ENCODE data around the gene ANO2. TPM values are rescaled to one million over a fixed set of nuclear protein-coding genes. Genes with fewer than 3 reads are reported as not detected.

Gene ANO2
- total and polyA plus RNA-seq, 4 donors: 0.03 to 0.25 (median 0.15) TPM

DNA sequence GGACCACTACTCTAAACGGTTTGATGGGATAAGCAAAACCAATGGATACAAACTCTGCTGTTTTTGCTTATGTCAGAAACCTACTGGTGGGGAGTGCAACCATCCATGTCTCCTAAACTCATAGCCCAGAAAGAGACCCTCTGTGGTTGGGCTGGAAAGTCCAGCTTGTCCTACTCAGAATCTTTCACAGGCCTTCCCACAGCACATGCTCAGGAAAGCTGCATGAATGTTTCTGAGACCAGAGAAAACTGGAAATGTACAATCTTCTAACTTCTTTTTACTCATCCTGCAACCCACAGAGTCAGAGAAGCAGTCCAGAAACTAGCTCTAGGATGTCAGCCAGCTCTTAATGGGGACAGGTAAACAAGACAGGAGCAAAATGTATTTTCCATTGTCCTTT lies 73.3 kb downstream of the ANO2 start (continued):
- TF ChIP-seq, protein P1, sequence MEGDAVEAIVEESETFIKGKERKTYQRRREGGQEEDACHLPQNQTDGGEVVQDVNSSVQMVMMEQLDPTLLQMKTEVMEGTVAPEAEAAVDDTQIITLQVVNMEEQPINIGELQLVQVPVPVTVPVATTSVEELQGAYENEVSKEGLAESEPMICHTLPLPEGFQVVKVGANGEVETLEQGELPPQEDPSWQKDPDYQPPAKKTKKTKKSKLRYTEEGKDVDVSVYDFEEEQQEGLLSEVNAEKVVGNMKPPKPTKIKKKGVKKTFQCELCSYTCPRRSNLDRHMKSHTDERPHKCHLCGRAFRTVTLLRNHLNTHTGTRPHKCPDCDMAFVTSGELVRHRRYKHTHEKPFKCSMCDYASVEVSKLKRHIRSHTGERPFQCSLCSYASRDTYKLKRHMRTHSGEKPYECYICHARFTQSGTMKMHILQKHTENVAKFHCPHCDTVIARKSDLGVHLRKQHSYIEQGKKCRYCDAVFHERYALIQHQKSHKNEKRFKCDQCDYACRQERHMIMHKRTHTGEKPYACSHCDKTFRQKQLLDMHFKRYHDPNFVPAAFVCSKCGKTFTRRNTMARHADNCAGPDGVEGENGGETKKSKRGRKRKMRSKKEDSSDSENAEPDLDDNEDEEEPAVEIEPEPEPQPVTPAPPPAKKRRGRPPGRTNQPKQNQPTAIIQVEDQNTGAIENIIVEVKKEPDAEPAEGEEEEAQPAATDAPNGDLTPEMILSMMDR (IDR thresholded peaks at IDR 0.05; ENCODE audit: low read depth, low read length, missing input control): no peak
- TF ChIP-seq RXRA (IDR thresholded peaks at IDR 0.05): no peak
- TF ChIP-seq YY1 (IDR thresholded peaks at IDR 0.05): no peak

DNA sequence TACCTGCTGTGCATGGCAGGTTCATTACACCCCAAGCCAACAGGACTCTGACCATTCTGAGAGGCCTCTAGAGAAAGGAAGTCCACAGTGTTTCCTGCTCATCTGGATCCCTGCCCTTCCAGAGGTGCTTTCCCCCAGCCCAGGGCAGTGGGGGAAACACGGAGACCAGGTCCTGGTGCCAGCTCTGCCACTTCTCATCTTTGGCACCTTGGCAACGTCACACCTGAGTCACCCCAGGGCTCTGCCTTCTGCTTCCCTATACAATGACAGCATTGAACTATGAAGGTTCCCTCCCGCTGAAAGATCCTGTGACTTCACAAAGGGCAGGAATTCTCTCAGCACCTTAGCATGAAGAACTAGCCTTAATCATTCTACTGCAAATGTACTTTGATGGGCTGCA lies 74.9 kb downstream of the ANO2 start:
- 76% methylated on average over 3 of the region's 3 CpGs for WGBS
- H3K4me3 ChIP-seq (ENCODE audit: low read depth in 1 of 3, low read length in 3 of 3): no peak overlapping the region
- no peak for DNase-seq (ENCODE audit: low spot score)
- H3K4me1 ChIP-seq (ENCODE audit: control insufficient read depth in 4 of 4, insufficient read depth in 4 of 4, low read length in 3 of 4): no peaks in the 10 kb centered on the region
- no peak overlapping the region for H3K27ac ChIP-seq (ENCODE audit: low read depth in 1 of 2, low read length in 2 of 2)
- H3K36me3 ChIP-seq (ENCODE audit: control insufficient read depth in 4 of 4, insufficient read depth in 3 of 4, low read depth in 1 of 4, low read length in 3 of 4): no peaks in the 10 kb centered on the region
- H3K9ac ChIP-seq (ENCODE audit: low read depth in 1 of 2, low read length in 2 of 2): no peak overlapping the region
- no peaks in the 10 kb centered on the region for H3K9me3 ChIP-seq (ENCODE audit: control insufficient read depth in 4 of 4, low read length in 3 of 4)
- TF ChIP-seq FOXA1 (IDR thresholded peaks at IDR 0.05) (no peak), RXRA (IDR thresholded peaks at IDR 0.05) (no peak), HNF4G (IDR thresholded peaks at IDR 0.05) (no peak), EGR1 (IDR thresholded peaks at IDR 0.05; ENCODE audit: low read depth in 2 of 2) (no peak), TAF1 (conservative IDR thresholded peaks at IDR 0.05) (no peak), JUND (IDR thresholded peaks at IDR 0.05) (no peak), NR2F2 (IDR thresholded peaks at IDR 0.05) (no peak)
- TF ChIP-seq, protein P2, sequence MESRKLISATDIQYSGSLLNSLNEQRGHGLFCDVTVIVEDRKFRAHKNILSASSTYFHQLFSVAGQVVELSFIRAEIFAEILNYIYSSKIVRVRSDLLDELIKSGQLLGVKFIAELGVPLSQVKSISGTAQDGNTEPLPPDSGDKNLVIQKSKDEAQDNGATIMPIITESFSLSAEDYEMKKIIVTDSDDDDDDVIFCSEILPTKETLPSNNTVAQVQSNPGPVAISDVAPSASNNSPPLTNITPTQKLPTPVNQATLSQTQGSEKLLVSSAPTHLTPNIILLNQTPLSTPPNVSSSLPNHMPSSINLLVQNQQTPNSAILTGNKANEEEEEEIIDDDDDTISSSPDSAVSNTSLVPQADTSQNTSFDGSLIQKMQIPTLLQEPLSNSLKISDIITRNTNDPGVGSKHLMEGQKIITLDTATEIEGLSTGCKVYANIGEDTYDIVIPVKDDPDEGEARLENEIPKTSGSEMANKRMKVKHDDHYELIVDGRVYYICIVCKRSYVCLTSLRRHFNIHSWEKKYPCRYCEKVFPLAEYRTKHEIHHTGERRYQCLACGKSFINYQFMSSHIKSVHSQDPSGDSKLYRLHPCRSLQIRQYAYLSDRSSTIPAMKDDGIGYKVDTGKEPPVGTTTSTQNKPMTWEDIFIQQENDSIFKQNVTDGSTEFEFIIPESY (IDR thresholded peaks at IDR 0.05): no peak
- peaks cover 0 to 2% (median 0%) of the 10 kb centered on the region in 4 donors for H3K27me3 ChIP-seq (ENCODE audit: control insufficient read depth in 4 of 4, insufficient read depth in 4 of 4, low read length in 3 of 4)

DNA sequence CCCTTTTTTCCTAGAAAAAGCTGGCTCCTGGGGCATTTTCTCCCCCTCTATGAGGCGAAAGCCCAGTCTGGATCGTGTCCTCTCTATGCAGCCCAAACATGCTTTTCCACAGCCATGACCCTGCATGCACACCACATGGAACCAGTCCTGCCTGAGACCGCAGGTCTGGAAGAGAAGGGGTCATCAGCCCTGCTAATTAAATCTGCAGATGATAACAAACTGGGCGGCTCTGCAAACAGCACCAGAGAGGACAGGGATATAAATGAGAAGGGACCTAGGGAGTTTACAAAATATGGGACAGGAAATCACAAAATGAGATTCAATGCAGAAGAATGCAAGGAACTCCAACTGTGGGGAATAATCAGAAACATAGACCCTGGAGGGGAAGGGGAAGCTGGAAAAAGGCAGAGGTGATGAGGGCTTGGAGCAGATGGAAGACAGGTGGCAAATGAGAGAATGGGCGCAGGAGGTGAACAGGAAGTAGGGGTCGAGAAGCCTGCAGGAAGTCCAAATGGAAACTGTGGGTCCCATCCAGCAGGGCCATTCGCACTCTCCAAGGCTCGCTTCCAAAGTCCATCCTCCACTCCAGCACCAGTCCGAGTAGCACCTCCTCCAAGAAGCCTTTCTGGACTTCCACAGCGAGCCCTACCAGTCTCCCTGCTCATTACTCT lies 76.3 kb downstream of the ANO2 start:
- no peak overlapping the region for H3K9ac ChIP-seq (ENCODE audit: low read depth in 1 of 2, low read length in 2 of 2)
- H3K27ac ChIP-seq (ENCODE audit: low read depth in 1 of 2, low read length in 2 of 2): no peak overlapping the region
- H3K36me3 ChIP-seq (ENCODE audit: control insufficient read depth in 4 of 4, insufficient read depth in 3 of 4, low read depth in 1 of 4, low read length in 3 of 4): no peaks in the 10 kb centered on the region
- H3K4me1 ChIP-seq (ENCODE audit: control insufficient read depth in 4 of 4, insufficient read depth in 4 of 4, low read length in 3 of 4): no peaks in the 10 kb centered on the region
- no peaks in the 10 kb centered on the region for H3K9me3 ChIP-seq (ENCODE audit: control insufficient read depth in 4 of 4, low read length in 3 of 4)
- WGBS: 79% methylated on average over 10 of the region's 10 CpGs
- no peak for TF ChIP-seq EGR1 (IDR thresholded peaks at IDR 0.05; ENCODE audit: low read depth in 2 of 2)
- TF ChIP-seq RXRA (IDR thresholded peaks at IDR 0.05): peak; percentile 43 to 53
- TF ChIP-seq, protein P3, sequence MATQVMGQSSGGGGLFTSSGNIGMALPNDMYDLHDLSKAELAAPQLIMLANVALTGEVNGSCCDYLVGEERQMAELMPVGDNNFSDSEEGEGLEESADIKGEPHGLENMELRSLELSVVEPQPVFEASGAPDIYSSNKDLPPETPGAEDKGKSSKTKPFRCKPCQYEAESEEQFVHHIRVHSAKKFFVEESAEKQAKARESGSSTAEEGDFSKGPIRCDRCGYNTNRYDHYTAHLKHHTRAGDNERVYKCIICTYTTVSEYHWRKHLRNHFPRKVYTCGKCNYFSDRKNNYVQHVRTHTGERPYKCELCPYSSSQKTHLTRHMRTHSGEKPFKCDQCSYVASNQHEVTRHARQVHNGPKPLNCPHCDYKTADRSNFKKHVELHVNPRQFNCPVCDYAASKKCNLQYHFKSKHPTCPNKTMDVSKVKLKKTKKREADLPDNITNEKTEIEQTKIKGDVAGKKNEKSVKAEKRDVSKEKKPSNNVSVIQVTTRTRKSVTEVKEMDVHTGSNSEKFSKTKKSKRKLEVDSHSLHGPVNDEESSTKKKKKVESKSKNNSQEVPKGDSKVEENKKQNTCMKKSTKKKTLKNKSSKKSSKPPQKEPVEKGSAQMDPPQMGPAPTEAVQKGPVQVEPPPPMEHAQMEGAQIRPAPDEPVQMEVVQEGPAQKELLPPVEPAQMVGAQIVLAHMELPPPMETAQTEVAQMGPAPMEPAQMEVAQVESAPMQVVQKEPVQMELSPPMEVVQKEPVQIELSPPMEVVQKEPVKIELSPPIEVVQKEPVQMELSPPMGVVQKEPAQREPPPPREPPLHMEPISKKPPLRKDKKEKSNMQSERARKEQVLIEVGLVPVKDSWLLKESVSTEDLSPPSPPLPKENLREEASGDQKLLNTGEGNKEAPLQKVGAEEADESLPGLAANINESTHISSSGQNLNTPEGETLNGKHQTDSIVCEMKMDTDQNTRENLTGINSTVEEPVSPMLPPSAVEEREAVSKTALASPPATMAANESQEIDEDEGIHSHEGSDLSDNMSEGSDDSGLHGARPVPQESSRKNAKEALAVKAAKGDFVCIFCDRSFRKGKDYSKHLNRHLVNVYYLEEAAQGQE (IDR thresholded peaks at IDR 0.05): no peak
- TF ChIP-seq RAD21 (IDR thresholded peaks at IDR 0.05): no peak
- peak; percentile 56 for TF ChIP-seq NR2F2 (IDR thresholded peaks at IDR 0.05)
- TF ChIP-seq, protein P2 (IDR thresholded peaks at IDR 0.05): no peak
- DNase-seq (ENCODE audit: low spot score): no peak
- H3K27me3 ChIP-seq (ENCODE audit: control insufficient read depth in 4 of 4, insufficient read depth in 4 of 4, low read length in 3 of 4): peaks cover 0 to 6% (median 0%) of the 10 kb centered on the region in 4 donors
- no peak overlapping the region for H3K4me3 ChIP-seq (ENCODE audit: low read depth in 1 of 3, low read length in 3 of 3)

All from liver (tissue), 9 donors.